HG03432 (cell line): ENCODE data around the gene MSI2.

Source experiments
- ATAC-seq: cut with Tn5 transposase; IDR thresholded peaks from one replicate; pipeline ENCODE4 v1.9.1; 2021; ENCODE audit warnings: mild to moderate bottlenecking, moderate library complexity; ENCODE audit not compliant: unreplicated experiment

Gene MSI2

GRCh38 chr17:57582881-57583756 is 326.8 kb downstream of the MSI2 start:
- ATAC-seq = no peak

- no peak for ATAC-seq
These were observed 327.8 kb downstream of the MSI2 start for GRCh38 chr17:57584050-57584551.

GRCh38 chr17:57585341-57586195 is 329.2 kb downstream of the MSI2 start:
- no peak for ATAC-seq

- no peak for ATAC-seq
These were observed 329.9 kb downstream of the MSI2 start for GRCh38 chr17:57586196-57586740.

GRCh38 chr17:57586742-57587141 is 330.4 kb downstream of the MSI2 start:
- ATAC-seq = no peak

GRCh38 chr17:57587193-57587969 is 331.1 kb downstream of the MSI2 start:
- no peak for ATAC-seq

- ATAC-seq = no peak
These were observed 331.8 kb downstream of the MSI2 start for GRCh38 chr17:57588086-57588485.

GRCh38 chr17:57589151-57590034 is 333.1 kb downstream of the MSI2 start:
- no peak for ATAC-seq

GRCh38 chr17:57593739-57594462 is 337.6 kb downstream of the MSI2 start:
- no peak for ATAC-seq

- ATAC-seq = no peak
These were observed 338.4 kb downstream of the MSI2 start for GRCh38 chr17:57594767-57595166.

GRCh38 chr17:57595426-57595825 is 339.1 kb downstream of the MSI2 start:
- no peak for ATAC-seq

- no peak for ATAC-seq
These were observed 339.8 kb downstream of the MSI2 start for GRCh38 chr17:57595947-57596695.

- no peak for ATAC-seq
These were observed 340.8 kb downstream of the MSI2 start for GRCh38 chr17:57597101-57597500.

- no peak for ATAC-seq
These were observed 341.5 kb downstream of the MSI2 start for GRCh38 chr17:57597531-57598453.

- ATAC-seq = no peak
These were observed 343.1 kb downstream of the MSI2 start for GRCh38 chr17:57599271-57600045.

GRCh38 chr17:57600074-57600473 is 343.8 kb downstream of the MSI2 start:
- ATAC-seq = no peak
